NCI-H128 (cell line): ENCODE results near the gene TMEM119.
"Not testable (repeated sequence)": the region's sequence is repeated elsewhere in the genome, so short reads cannot be mapped to it uniquely, and the experiment has no call there.

Experiments used
- DNase-seq: peaks from one replicate; lab custom pipeline; 2025; ENCODE audit not compliant: unreplicated experiment; lab: John Stamatoyannopoulos, UW

TMEM119 gene

DNA sequence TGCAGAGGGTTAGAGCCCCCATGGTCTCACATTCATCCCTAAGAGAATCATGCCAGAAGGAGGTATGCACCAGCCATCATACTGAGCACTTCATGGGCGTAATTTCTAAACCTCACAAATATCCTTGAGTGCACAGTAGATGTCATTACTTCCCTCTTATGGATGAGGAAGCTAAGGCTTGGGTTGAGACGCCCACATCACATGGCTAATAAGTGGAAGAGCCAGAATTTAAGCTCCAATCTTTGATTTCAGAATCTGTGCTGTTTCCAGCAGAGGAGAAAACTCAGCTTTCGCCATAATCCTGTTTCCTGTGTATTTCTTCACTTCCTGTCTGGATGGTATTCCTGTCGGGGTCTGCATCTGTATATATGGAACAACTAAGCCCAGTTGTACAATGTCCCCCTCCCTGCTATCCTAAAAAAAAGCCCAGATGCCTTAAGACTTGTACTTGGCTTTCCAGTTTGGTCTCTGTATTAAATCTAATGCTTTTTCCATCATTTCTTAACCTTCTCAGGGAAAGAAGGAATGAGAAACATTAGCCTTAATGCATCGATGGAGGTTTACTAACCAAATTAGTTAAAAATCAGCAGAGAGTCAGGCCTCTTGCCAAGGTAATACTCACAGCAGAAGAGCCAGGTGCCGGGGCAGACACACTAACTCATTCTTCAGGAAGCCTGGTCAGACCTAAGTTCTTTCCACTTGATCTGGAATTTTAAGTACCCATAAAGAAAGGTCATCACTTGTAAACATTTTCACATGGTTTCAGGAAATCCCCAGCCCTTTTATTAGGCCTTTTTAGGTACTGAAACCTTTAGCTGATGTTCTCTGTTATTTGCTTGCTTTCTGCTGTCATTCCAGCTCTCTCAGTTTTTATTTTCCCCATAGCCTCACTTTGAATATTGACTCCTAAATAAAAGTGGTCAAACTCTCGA, 30.2 kb downstream of the TMEM119 start:
- no peak for DNase-seq

DNA sequence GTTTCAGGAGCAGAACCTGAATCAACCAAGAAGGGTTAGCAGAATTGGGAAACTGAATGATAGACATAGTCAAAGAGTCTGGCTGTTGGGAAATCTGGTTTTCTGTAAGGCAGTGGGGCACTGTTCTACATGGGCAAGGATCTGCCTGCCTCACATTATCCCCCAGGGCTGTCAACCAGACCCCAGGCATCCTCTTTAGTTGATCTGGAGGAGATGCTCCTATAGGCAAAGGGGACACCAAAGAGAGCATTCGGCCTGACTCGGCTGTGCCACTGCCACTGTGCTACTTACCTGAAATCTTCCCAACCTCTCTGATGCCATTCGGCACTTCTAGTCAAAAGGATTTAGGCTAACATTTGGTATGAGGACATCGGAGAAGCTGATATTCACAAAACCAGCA, 31.4 kb downstream of the TMEM119 start:
- DNase-seq, result no peak

DNA sequence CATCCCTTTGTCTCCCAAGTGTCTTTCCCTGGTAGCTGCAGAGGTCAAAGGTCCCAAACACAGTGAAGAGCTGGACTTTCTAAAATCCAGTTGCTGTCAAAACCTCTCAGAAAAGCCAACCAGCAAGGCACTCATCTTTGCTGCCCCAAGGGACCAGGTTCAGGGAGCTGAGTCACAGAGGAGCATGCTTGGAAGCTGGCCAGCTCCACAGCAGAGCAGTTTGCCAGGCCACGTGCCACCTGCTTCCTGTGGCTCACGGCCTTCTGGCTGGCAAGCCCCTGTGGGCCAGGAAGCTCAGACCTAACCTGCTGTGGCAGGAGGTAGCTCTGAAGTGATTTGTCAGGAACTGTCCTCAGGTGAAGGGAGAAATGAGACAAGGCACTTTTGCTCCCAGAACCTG, 31.9 kb downstream of the TMEM119 start:
- peak; percentile 70 for DNase-seq

DNA sequence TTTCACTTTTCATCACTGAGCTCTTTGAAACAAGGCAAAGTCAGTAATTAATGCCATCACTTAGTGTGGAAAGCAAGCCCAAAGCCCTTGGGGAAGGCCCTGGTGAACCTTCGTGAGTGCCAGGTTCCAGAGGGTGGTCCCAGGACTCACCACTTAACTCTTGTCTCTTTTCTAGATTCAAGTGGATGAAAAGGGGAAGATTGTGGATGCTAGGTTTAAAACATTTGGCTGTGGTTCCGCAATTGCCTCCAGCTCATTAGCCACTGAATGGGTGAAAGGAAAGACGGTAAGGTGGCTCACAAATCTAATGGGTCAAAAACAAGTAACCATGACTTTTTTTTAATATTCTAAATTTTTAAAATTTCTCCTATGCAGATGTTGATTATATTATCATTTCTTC, 32.7 kb downstream of the TMEM119 start:
- DNase-seq, result no peak

DNA sequence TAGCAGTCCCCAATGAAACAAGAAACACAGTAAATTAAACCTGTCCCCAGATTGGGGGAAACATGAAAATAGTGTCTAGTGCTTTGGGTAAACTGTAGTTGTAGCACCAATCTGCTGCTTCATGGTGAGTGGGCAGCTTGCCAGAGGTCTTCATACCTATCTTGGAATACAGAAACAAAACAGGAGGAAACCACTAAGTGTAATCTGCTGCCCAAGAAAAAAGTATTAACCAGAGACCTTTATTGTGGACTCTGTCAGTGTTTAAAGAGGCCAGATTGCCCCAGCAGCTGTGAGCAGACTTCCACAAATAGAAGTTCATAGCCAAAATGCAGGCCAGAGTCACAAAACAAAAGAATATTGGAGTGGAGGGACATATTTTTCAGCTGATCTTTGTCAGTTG, 33.2 kb downstream of the TMEM119 start:
- no peak for DNase-seq

DNA sequence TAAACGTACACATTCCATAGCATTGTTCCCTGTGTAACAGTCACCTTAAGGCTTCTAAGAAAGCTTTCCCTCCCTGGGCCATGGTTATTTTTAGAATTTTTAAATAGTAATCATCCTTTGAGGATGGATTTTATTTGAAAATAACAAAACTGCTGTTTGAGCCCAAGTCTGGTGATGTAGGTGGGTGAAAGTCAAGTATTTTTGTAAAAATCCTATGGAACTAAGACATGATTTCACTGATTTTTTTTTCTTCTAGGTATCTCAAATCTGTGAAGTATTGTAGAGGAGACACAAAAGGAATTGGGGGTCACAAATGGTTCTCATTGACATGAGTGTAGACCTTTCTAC, 34.1 kb downstream of the TMEM119 start:
- DNase-seq, result no peak

DNA sequence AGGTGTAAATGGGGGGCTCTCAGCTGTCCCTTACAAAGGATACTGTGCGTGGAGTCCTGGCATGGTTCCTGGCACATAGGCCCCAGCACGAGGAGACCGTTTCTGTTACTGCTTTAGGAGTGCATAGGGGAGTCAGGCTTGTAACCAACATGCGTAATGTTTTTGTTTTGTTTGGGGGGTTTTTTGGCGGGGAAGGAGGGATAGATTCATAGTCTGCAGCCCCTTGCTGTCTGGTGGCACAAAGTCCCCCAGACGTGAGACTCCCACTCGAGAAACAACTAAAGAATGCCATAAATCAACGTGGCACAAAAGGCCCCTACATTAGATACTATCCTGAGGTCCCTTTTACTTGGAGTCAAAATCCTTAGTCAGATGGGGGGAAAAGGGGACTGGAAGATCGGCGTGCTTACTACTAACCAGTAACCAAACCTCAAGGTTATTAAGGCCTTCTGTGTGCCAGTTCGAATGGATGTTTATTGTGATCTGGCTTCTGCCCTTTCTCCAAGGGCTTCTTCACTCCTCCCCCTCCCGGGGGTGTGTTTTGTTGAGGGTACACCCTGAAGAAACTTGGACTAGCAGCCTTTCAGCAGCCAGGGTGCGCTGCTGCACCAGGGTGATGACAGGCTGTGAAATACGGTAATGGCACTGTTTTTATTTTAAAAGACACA, 34.6 kb downstream of the TMEM119 start:
- peak; percentile 75 for DNase-seq

DNA sequence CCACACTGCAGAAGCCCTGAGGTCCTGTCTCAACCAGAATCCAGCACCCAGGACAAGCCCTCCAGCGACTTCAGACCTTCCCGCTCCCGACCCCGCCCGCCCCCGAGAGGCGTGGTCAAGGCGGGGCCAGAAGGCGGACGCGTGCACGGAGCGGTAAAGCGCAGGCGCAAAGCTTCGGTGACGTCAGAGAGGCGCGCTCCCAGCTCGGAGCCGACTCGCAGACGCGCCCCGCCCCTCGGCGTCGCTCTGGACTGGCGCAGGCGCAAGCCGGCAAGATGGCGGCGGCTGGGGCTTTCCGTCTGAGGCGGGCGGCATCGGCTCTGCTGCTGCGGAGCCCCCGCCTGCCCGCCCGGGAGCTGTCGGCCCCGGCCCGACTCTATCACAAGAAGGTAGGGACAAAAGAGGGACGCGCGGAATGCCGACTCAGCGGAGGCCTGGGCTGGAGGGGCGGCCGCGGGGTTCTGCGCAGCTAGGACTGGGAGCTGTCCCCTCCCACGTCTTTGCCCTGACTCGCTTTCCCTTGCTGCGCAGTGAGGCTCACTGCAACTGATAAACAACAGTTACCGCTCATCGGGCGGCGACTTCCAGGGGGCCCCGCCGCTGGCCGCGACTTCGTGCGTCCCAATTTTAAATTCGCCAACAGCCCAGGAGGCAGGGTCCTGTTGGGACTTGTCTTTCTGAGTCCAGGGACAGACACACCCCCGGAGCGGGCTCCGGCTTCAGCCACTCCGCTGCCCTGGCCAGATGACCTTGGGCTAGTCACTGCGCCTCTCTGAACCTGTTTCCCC, 35.3 kb downstream of the TMEM119 start, which contains the start of gene ISCU:
TSS of gene ISCU (plus strand) at position 249 of the 788 bp plus-strand sequence. CDS start at position 276, 27 bp downstream.
- DNase-seq, result peak; percentile 94

DNA sequence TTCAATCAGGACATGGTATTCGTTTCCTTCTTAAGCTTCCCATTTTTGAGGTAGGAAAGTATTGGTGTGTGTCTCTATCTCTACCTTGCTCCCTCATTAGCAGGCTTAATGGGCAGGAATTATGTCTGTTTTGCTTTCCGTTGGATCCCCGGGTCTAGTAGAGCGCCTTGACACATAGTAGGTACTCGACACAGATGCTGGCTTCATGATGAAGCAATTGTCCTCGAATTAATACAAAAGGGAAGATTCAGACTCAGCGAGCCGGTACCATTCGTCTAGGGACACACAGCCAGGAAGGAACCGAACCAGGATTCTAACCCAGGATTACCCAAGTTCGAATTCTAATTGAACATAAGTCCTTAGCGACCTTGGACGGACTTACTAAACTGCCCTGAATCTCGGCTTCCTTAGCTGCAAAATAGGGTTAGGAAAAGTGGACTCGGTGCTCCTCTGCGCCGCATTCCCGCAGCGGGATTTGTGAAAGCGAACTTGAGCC, 36.0 kb downstream of the TMEM119 start:
- no peak for DNase-seq

DNA sequence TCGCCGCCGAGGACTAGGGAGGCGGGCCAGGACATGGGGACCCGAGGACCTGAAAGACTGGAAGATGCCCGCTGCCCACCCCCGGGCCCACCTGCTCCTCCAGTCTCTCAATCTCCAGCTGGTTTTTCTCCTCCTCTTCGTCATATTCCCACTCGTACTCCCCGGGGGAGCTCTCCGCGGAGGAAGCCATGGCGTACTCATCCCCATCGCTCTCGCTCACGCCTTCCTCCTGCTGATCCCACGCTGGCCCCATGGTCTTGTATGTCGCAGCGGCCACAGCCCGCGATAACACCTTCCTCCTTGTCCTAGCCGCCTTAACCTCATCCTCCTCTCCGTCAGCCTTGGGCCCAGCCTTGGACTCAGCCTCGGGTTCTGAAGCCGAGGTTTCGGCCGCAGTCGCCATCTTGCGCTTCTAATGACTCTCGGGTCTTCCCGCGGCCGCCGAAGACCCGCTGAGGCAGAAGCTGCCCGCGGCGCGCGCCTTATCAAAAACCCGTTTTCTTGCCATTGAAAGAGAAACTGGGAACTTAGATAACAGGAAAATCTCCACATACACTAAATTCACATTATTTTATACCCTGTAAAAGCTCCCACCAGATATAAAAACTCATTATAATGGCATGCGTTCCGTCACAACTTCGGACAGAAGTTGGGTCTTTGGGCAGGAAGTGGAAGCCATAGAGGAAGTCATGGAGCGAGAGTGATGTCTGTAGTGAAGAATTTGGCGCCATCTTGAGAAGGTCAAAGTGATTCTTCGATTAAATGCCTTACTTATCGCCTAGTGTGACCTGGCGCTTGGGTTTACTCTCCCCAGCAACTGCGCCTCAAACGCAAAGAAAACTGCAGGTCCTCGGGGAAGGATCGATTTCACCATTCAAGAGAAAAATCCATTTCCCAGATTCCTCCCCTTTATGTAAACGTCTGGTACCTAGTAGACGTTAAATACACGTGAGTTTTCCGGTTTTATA, 36.8 kb downstream of the TMEM119 start, which contains the start of gene SART3:
TSS of gene SART3 (minus strand) at position 422 of the 968 bp plus-strand sequence. CDS start at position 403, 19 bp downstream.
- peak; percentile 78 for DNase-seq

DNA sequence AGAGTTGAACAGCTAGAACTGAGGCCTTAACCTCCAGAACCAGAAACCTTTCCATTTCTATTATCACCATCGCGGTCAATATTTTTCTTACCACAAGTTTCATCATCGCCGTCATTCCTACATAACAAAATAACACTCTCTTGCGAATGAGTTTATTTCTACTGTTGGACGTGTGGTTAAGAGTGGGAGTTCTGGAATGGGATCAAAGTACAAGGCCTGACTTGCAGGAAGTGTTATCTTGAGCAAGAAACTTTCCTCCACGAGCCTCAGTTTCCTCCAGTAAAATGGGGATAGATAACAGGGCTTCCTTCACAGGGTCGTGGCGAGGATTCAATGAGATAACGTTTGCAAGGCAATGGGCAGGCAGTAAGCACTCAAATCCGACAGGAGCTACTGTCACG, 37.6 kb downstream of the TMEM119 start:
- DNase-seq, result no peak

DNA sequence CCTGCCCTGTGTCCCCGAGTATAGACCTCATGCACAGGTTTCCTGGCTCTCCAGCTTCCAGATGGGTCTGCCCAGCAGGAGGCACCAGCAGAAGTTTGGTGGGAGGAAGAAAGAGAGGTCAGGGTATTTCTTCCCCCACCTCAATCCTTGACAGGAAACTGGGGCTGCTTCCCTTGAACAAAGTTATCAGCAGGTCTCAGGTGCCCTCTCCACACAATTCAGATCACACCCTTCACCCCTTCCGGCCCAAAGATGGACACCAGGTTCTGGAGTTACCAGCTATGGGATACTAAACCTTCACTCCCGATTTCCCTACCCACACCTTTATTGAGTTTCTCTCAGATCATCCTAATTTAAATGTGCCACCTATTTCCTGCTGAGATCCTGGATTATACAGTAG, 38.1 kb downstream of the TMEM119 start:
- no peak for DNase-seq

DNA sequence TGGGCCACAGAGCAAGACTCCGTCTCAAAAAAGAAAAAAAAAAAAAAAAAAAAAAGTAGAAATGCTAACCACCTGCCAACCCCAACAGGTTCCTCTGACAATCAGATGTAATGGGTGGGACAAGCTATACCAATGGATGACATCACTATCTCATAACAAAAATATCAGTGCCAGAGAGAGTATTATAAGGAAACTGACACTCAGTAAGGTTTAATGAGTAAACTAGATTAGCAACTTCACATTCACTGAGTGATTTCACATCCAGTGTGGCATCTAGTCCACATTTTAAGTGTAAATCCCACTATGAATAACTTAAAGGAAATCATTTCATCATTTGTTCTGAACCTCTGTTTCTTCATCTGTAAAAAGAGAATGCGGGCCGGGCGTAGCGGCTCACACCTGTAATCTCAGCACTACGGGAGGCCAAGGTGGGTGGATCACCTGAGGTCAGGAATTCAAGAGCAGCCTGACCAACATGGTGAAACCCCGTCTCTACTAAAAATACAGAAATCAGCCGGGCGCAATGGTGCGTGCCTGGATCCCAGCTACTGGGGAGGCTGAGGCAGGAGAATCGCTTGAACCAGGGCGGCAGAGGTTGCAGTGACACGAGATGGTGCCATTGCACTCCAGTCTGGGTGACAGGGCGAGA, 38.8 kb downstream of the TMEM119 start:
- no peak for DNase-seq

DNA sequence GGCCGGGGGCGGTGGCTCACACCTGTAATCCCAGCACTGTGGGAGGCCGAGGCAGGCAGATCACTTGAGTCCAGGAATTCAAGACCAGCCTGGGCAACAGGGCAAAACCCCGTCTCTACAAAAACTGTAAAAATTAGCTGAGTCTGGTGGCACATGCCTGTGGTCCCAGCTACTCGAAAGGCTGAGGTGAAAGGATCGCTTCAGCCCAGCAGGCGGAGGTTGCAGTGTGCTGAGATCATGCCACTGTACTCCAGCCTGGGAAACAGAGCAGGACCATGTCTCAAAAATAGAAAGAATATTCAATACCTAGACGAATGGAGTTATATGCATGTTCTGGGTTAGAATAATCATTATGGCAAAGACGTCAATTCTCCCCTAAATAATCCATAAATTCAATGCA, 42.5 kb downstream of the TMEM119 start:
- not testable (repeated sequence) for DNase-seq

DNA sequence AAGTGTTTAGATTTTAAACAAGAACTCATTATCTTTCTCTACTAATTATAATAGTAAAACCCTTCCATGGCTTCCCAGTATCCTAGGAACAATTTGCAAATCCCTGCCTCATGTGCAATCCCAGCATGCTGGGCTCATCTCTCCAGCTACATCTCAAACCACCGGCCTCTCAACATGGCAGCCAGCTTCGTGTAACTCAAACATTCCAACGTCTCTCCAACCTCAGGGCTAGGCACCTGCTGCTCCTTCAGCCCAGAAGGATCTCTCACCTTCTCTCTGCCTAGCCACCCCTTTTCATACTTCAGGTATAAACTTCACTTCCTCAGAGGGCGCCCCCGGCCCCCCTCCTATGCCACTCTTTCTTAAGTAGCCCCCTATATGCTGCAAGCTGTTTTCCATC, 44.1 kb downstream of the TMEM119 start:
- no peak for DNase-seq

DNA sequence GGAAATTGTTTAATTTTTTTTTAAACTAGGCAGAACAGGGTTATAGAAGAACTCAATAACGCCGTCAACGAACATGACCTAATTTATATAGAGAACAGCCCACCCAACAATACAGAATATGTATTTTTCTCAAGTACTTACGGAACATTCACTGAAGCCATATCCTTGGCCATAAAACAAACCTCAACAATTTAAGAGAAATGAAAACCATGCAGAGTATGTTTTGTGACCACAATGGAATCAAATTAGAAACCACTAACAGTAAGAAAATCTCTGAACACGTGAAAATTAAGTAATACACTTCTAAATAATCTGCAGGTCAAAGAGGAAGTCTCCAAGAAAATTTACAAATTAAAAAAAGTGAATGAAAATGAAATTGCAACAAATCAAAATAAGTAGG, 46.3 kb downstream of the TMEM119 start:
- no peak for DNase-seq

DNA sequence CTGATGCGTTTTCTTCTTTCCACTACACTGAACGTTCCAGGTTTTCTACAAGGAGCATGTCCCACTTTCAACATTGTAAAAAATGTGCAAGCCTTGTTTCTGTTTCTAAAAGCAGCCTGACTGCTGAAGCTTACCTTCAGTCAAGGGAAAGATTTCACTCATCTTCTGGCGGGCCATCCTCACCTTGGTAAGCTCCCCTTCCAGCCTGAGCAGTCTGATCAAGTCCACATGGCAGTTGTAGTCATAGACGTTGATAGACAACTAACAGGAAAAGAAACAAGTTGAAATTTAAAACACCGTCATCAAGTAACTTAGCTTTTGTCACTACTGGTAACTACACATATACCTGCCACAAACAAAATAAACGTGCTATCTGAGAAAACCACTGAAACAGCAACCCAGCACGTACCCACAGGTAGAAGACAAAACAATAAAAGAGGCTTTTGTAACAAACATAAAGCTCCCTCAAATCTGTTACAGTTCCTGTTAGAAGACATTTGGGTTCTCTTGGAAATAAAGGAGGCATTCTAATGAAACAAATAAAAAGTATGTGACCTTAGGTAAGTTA, 48.8 kb downstream of the TMEM119 start:
- DNase-seq, result no peak

DNA sequence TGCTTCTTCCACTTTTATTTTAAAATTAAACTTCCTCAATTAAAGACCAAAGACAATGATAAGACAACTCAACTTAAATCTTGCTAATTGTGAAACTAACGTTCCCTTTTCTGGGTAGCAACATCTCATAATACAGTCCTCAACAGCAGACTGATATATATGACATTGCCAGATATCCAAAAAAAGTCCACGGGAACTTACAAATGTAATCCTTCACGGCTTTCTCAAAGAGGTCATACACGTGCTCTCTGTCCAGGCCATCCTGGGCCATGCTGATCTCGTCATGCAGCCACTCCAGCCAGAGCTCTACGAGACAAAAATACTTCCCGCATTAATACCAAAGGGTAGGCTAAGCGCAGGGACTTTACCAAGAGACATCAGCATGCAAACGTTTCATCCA, 50.2 kb downstream of the TMEM119 start:
- DNase-seq, result no peak

DNA sequence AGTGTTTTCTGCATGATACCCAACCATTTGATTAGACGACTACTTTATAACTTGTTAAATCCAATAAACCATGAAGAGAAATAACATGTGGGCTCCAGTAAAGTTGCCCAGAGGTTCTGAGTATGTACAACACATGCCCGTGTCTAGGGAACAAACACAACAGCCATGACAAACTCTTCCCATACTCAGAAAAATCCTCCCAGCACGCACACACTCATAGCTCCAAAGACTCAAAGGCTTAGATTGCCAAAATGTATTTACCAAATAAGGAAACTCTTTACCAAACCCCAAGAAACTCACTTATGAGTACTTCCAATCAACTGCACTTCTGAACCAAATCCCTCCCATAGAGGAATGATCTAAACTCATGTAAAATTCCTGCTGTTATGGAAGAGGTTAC, 54.2 kb downstream of the TMEM119 start:
- DNase-seq, result no peak
